NT2/D1 (cell line): ENCODE measurements around the gene MOB3B.

ENCODE experiments used
- SUZ12 ChIP-seq: IDR thresholded peaks from 2 replicates; pipeline ENCODE4 v1.6.1; 2011; ENCODE audit not compliant: insufficient read length, insufficient read depth; ENCODE audit errors: extremely low read depth
- YY1 ChIP-seq: IDR thresholded peaks from 2 replicates; pipeline ENCODE4 v1.6.1; 2011; ENCODE audit not compliant: insufficient read length, insufficient read depth
- ZNF274 ChIP-seq: IDR thresholded peaks from 2 replicates; pipeline ENCODE4 v1.6.1; 2011; ENCODE audit warnings: mild to moderate bottlenecking, low read depth, low read length

DNA sequence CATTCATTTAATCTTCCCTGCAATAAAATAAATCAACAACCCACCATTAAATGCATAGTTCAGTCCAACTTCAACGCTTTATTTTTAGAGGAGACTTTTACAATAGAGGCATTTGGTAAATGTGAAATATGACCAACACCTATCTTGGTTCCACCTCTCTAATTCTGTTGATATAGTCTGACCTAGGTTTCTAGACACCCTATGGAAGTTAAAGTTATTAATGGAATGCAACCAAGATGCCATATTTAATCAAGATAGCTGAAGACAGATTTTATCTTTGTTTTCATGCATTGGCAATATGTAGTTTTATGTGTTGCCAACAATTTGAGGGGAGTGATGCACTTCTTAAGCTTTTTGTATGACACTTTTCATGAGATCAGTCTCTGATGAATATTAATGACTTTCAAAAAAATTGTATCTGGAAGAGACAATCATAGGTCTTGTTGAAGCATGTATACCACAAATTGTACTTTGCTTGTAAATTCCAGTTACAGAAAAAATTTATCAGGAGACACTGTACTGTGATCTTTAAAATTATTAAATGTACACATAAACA, 107.3 kb downstream of the MOB3B start:
- TF ChIP-seq ZNF274 (no peak), YY1 (no peak), SUZ12 (no peak)
